HEK293 (cell line): Measurements from ENCODE around the gene WDR70.

Experiments
- CTCF ChIA-PET: fragments of 350-600 bp; formaldehyde crosslinking; extraction: SDS; loops from one replicate; lab custom pipeline; 2021; ENCODE audit warnings: antibody characterized with exemption; lab: Yijun Ruan, JAX
- POLR2A ChIA-PET: fragments of 300-600 bp; formaldehyde crosslinking; extraction: SDS; loops from one replicate; lab custom pipeline; 2020; ENCODE audit warnings: antibody characterized with exemption, inconsistent platforms; lab: Yijun Ruan, JAX
- H3K27ac ChIP-seq: fragments of 200-500 bp; sonication (Bioruptor generic); 2 replicates; pipeline ENCODE4 v1.5.1; 2014; ENCODE audit warnings: low read depth, low read length, control low read depth, inconsistent platforms; ENCODE audit errors: extremely low read depth
- H3K36me3 ChIP-seq, 2 experiments: fragments of 200-500 bp in 1 of 2; sonication (Bioruptor generic) in 1 of 2; 1 replicate in 1 of 2; 2 replicates in 1 of 2; pipeline ENCODE4 v1.5.1; 2014 to 2017; ENCODE audit warnings: inconsistent platforms in 2 of 2, low read length in 2 of 2; ENCODE audit not compliant: control insufficient read depth in 2 of 2, insufficient read depth in 1 of 2
- H3K4me1 ChIP-seq: fragments of 200-500 bp; sonication (Bioruptor generic); 2 replicates; pipeline ENCODE4 v1.5.1; 2014; ENCODE audit warnings: mild to moderate bottlenecking, low read length, inconsistent platforms; ENCODE audit not compliant: control insufficient read depth, insufficient read depth
- H3K4me3 ChIP-seq: 2 replicates; pipeline ENCODE4 v1.5.1; 2011; ENCODE audit warnings: low read depth, mild to moderate bottlenecking, control low read depth, low read length, moderate library complexity
- H3K9me3 ChIP-seq: fragments of 200-500 bp; sonication (Bioruptor generic); 2 replicates; pipeline ENCODE4 v1.5.1; 2014; ENCODE audit warnings: low read depth, low read length, inconsistent platforms; ENCODE audit not compliant: control insufficient read depth, insufficient read depth
- ATF2 ChIP-seq: fragments of 450-650 bp; formaldehyde crosslinking; IDR thresholded peaks from 2 replicates; pipeline ENCODE4 v1.5.1; 2016; ENCODE audit warnings: missing biosample characterization, missing genetic modification characterization, low read depth
- REST ChIP-seq: fragments of 450-650 bp; formaldehyde crosslinking; IDR thresholded peaks from 2 replicates; pipeline ENCODE4 v1.5.1; 2016; ENCODE audit warnings: missing biosample characterization, missing genetic modification characterization
- TRIM28 ChIP-seq: IDR thresholded peaks from 2 replicates; pipeline ENCODE4 v1.6.1; 2011; ENCODE audit warnings: low read length, control low read depth, borderline replicate concordance
- YY2 ChIP-seq: fragments of 450-650 bp; formaldehyde crosslinking; IDR thresholded peaks from 2 replicates; pipeline ENCODE4 v1.5.1; 2016; ENCODE audit warnings: missing biosample characterization, missing genetic modification characterization
- ZNF16 ChIP-seq: fragments of 450-650 bp; formaldehyde crosslinking; IDR thresholded peaks from 2 replicates; pipeline ENCODE4 v1.5.1; 2016; ENCODE audit warnings: low read depth, missing biosample characterization, missing genetic modification characterization
- ZNF169 ChIP-seq: fragments of 450-650 bp; formaldehyde crosslinking; IDR thresholded peaks from 2 replicates; pipeline ENCODE4 v1.5.1; 2016; ENCODE audit warnings: missing biosample characterization, missing genetic modification characterization
- ZNF18 ChIP-seq: fragments of 450-650 bp; formaldehyde crosslinking; IDR thresholded peaks from 2 replicates; pipeline ENCODE4 v1.5.1; 2016; ENCODE audit warnings: missing biosample characterization, missing genetic modification characterization
- ZNF214 ChIP-seq: fragments of 450-650 bp; formaldehyde crosslinking; IDR thresholded peaks from 2 replicates; pipeline ENCODE4 v1.5.1; 2017; ENCODE audit warnings: missing biosample characterization, mild to moderate bottlenecking, missing genetic modification characterization, borderline replicate concordance
- ZNF221 ChIP-seq: fragments of 450-650 bp; formaldehyde crosslinking; IDR thresholded peaks from 2 replicates; pipeline ENCODE4 v1.5.1; 2017; ENCODE audit warnings: missing biosample characterization, missing genetic modification characterization, borderline replicate concordance
- ZNF416 ChIP-seq: fragments of 450-650 bp; formaldehyde crosslinking; IDR thresholded peaks from 2 replicates; pipeline ENCODE4 v1.5.1; 2016; ENCODE audit warnings: missing biosample characterization, missing genetic modification characterization
- ZNF426 ChIP-seq: fragments of 450-650 bp; formaldehyde crosslinking; IDR thresholded peaks from 2 replicates; pipeline ENCODE4 v1.5.1; 2017; ENCODE audit warnings: missing biosample characterization, missing genetic modification characterization, mild to moderate bottlenecking, inconsistent platforms, moderate library complexity
- ZNF433 ChIP-seq: fragments of 450-650 bp; formaldehyde crosslinking; IDR thresholded peaks from 2 replicates; pipeline ENCODE4 v1.5.1; 2016; ENCODE audit warnings: missing biosample characterization, missing genetic modification characterization, low read depth
- ZNF510 ChIP-seq: fragments of 450-650 bp; formaldehyde crosslinking; IDR thresholded peaks from 2 replicates; pipeline ENCODE4 v1.5.1; 2018; ENCODE audit warnings: mild to moderate bottlenecking, missing genetic modification characterization, missing biosample characterization; ENCODE audit not compliant: insufficient replicate concordance
- ZNF558 ChIP-seq: fragments of 450-650 bp; formaldehyde crosslinking; IDR thresholded peaks from 2 replicates; pipeline ENCODE4 v1.5.1; 2016; ENCODE audit warnings: missing biosample characterization, missing genetic modification characterization
- ZNF629 ChIP-seq: fragments of 450-650 bp; formaldehyde crosslinking; IDR thresholded peaks from 2 replicates; pipeline ENCODE4 v1.5.1; 2017; ENCODE audit warnings: missing biosample characterization, missing genetic modification characterization
- ZNF837 ChIP-seq: fragments of 450-650 bp; formaldehyde crosslinking; IDR thresholded peaks from 2 replicates; pipeline ENCODE4 v1.5.1; 2016; ENCODE audit warnings: missing biosample characterization, missing genetic modification characterization
- ZSCAN23 ChIP-seq: fragments of 450-650 bp; formaldehyde crosslinking; IDR thresholded peaks from 2 replicates; pipeline ENCODE4 v1.5.1; 2016; ENCODE audit warnings: missing biosample characterization, missing genetic modification characterization
- TF ChIP-seq, protein P1 (sequence below): fragments of 450-650 bp; formaldehyde crosslinking; IDR thresholded peaks from 2 replicates; pipeline ENCODE4 v1.5.1; 2016; ENCODE audit warnings: missing biosample characterization, missing genetic modification characterization
- TF ChIP-seq, protein P2 (sequence below): fragments of 450-650 bp; formaldehyde crosslinking; IDR thresholded peaks from 2 replicates; pipeline ENCODE4 v1.5.1; 2016; ENCODE audit warnings: missing biosample characterization, missing genetic modification characterization

WDR70 gene

GRCh38 chr5:37628876-37629275 lies 249.8 kb downstream of the WDR70 start (continued):
- TF ChIP-seq REST (no peak), ZNF837 (tag by site-specific recombination) (no peak), ZNF426 (no peak)
- TF ChIP-seq, protein P1, sequence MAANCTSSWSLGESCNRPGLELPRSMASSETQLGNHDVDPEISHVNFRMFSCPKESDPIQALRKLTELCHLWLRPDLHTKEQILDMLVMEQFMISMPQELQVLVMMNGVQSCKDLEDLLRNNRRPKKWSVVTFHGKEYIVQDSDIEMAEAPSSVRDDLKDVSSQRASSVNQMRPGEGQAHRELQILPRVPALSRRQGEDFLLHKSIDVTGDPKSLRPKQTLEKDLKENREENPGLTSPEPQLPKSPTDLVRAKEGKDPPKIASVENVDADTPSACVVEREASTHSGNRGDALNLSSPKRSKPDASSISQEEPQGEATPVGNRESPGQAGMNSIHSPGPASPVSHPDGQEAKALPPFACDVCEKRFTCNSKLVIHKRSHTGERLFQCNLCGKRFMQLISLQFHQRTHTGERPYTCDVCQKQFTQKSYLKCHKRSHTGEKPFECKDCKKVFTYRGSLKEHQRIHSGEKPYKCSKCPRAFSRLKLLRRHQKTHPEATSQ (tag by site-specific recombination), result no peak

GRCh38 chr5:37631939-37632338 lies 252.8 kb downstream of the WDR70 start:
- H3K27ac ChIP-seq, result no peak overlapping the region
- 0 out of 2 replicates have a peak, but pooled peaks have one; percentile 21 for TF ChIP-seq ZNF629
- TF ChIP-seq ATF2, result peak; percentile 78
- no peak for TF ChIP-seq ZNF416 (tag by site-specific recombination)
- no peak for TF ChIP-seq ZNF169
- no peak for TF ChIP-seq ZSCAN23
- no peak overlapping the region for H3K4me3 ChIP-seq
- CTCF ChIA-PET, result interaction anchor here (1.0 kb wide), 1 partner anchor 562 kb away, joined by 3 read pairs; no protein-coding TSS in a partner anchor
- H3K36me3 ChIP-seq, result no peaks in the 10 kb centered on the region
- no peaks in the 10 kb centered on the region for H3K4me1 ChIP-seq
- POLR2A ChIA-PET, result no interaction called here
- no peaks in the 10 kb centered on the region for H3K9me3 ChIP-seq

- POLR2A ChIA-PET, result no interaction called here
- no peaks in the 10 kb centered on the region for H3K36me3 ChIP-seq
- no peaks in the 10 kb centered on the region for H3K4me1 ChIP-seq
- H3K4me3 ChIP-seq, result no peak overlapping the region
- no peak overlapping the region for H3K27ac ChIP-seq
- CTCF ChIA-PET, result interaction anchor here (0.9 to 1.2 kb wide), 3 partner anchors 9 to 224 kb away, joined by 3 to 5 read pairs (median 3); no protein-coding TSS in a partner anchor
- H3K9me3 ChIP-seq, result no peaks in the 10 kb centered on the region
- TF ChIP-seq, protein P2, sequence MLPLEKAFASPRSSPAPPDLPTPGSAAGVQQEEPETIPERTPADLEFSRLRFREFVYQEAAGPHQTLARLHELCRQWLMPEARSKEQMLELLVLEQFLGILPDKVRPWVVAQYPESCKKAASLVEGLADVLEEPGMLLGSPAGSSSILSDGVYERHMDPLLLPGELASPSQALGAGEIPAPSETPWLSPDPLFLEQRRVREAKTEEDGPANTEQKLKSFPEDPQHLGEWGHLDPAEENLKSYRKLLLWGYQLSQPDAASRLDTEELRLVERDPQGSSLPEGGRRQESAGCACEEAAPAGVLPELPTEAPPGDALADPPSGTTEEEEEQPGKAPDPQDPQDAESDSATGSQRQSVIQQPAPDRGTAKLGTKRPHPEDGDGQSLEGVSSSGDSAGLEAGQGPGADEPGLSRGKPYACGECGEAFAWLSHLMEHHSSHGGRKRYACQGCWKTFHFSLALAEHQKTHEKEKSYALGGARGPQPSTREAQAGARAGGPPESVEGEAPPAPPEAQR, result no peak
- TF ChIP-seq ZNF558 (tag by site-specific recombination), result peak; percentile 49; the same call in 1 of the 2 replicates
- TF ChIP-seq ZNF433 (tag by site-specific recombination), result peak; percentile 53; the same call in 1 of the 2 replicates
- peak; percentile 28; the same call in 1 of the 2 replicates for TF ChIP-seq ZNF214 (tag by site-specific recombination)
- TF ChIP-seq TRIM28, result no peak
- TF ChIP-seq ZNF221 (tag by site-specific recombination), result no peak
- no peak for TF ChIP-seq ZNF18 (tag by site-specific recombination)
- peak; percentile 57 for TF ChIP-seq ZNF510
- no peak for TF ChIP-seq YY2 (tag by site-specific recombination)
- no peak for TF ChIP-seq ZNF16 (tag by site-specific recombination)
Observed at GRCh38 chr5:37637165-37637845, 258.2 kb downstream of the WDR70 start.
